SJCRH30 (cell line): ENCODE data around the gene CACNA2D3. TPM values are rescaled to one million over a fixed set of nuclear protein-coding genes. Genes with fewer than 3 reads are reported as not detected.

Source experiments
- DNase-seq, 2 experiments: peaks; one replicate each; pipeline ENCODE4 v3.0.0-alpha.2; 2015 to 2020
- H3K27ac ChIP-seq: fragments of 250-450 bp; sonication (Bioruptor Pico); 2 replicates; pipeline ENCODE4 v1.5.1; 2020; ENCODE audit warnings: mild to moderate bottlenecking, moderate library complexity
- H3K27me3 ChIP-seq: fragments of 250-450 bp; sonication (Bioruptor Pico); 2 replicates; pipeline ENCODE4 v1.5.1; 2020; ENCODE audit warnings: mild to moderate bottlenecking, moderate library complexity
- H3K36me3 ChIP-seq: fragments of 250-450 bp; sonication (Bioruptor Pico); 2 replicates; pipeline ENCODE4 v1.5.1; 2020; ENCODE audit warnings: mild to moderate bottlenecking, moderate library complexity
- H3K4me1 ChIP-seq: fragments of 250-450 bp; sonication (Bioruptor Pico); 2 replicates; pipeline ENCODE4 v1.5.1; 2020; ENCODE audit warnings: mild to moderate bottlenecking, moderate library complexity
- H3K4me3 ChIP-seq: fragments of 250-450 bp; sonication (Bioruptor Pico); 2 replicates; pipeline ENCODE4 v1.5.1; 2020; ENCODE audit warnings: mild to moderate bottlenecking, moderate library complexity
- H3K9me3 ChIP-seq: fragments of 250-450 bp; sonication (Bioruptor Pico); replicated peaks from 2 replicates; pipeline ENCODE4 v1.5.1; 2020; ENCODE audit warnings: mild to moderate bottlenecking, moderate library complexity
- total RNA-seq: library from RNA; depleted of rRNA; stranded (reverse); fragments of >200 nt; shearing (Covaris generic); gene quantifications from 2 replicates; pipeline ENCODE4 v1.2.3, GENCODE V29; 2014

The CACNA2D3 gene
- total RNA-seq, 1 experiment from 2014 or later: 0.22 TPM

DNA sequence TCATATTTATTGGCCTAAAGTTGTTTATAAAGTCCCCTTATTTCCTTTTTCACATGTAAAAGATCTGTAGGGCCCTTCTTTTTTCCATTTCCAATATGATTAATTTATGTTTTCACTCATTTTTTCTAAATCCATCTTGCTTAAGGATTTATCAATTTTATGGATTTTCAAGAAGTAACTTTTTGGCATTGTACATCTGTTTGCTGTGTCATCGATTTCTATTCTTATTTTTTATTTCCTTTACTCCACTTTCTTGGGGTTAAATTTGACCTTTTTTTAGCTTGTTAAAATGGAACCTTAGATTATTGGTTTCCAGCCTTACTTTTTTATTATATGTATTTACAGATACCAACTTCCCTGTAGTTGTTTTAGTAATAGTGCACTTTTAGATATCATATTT lies 597.6 kb downstream of the CACNA2D3 start:
- no peak overlapping the region for H3K4me3 ChIP-seq
- no peaks in the 10 kb centered on the region for H3K27me3 ChIP-seq
- H3K4me1 ChIP-seq: no peaks in the 10 kb centered on the region
- H3K9me3 ChIP-seq: no peaks in the 10 kb centered on the region
- no peaks in the 10 kb centered on the region for H3K36me3 ChIP-seq
- H3K27ac ChIP-seq: no peak overlapping the region
- DNase-seq: no peak

DNA sequence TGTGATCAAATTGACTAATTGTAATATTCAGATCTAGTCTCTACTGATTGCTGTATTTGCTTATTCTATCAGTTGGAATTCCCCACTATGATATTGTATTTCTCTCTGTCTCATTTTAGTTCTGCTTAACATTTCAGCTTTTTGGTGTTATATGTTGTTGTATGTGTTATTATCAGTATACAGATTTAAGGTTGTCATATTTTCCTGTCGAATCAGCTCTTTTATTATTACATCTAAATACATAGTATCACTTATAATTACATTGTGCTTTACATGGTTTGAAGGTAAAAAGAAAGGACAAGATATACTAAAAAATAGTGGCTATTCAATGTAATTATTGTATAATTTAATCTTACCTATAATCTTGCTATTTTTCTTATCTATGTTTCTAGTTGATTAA lies 598.3 kb downstream of the CACNA2D3 start:
- Histone ChIP-seq H3K27ac (no peak overlapping the region), H3K27me3 (no peaks in the 10 kb centered on the region), H3K4me3 (no peak overlapping the region), H3K36me3 (no peaks in the 10 kb centered on the region), H3K9me3 (no peaks in the 10 kb centered on the region), H3K4me1 (no peaks in the 10 kb centered on the region)
- no peak for DNase-seq

DNA sequence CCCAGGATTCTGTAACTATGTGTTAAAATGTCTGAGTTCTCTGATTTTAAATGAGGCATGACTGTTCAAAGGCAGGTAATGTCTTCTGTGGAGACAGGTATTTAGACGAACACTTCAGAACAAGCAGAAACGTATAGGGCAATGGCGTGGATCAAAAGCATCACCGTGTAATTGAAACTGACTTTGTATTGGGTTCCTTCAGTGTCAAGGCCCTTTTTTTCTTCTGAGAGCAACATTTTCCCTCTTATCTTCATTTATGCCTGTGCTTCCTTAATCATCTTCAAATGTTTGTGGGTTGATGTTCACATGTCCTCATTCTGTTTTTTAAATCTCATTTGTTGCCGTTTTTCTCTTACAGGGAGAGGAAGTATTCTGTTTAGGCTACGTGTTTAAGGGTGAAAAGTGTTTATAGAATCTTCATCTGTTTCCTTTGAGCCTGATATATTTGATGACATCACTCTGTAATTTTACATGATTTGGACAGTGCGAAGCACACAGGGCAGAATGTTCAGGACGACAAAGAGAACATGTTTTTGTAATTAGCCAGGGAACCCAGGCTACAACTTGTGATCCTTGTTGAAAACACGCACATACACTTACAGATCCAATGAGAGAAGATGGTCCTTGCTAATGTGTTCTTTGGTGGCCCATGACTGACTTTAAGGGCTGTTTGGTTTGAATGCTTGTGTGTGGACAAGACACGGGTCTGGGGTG lies 609.5 kb downstream of the CACNA2D3 start:
- DNase-seq: no peak
- no peaks in the 10 kb centered on the region for H3K27me3 ChIP-seq
- H3K9me3 ChIP-seq: no peaks in the 10 kb centered on the region
- H3K4me1 ChIP-seq: peaks cover 6% of the 10 kb centered on the region
- H3K36me3 ChIP-seq: no peaks in the 10 kb centered on the region
- no peak overlapping the region for H3K27ac ChIP-seq
- H3K4me3 ChIP-seq: no peak overlapping the region

DNA sequence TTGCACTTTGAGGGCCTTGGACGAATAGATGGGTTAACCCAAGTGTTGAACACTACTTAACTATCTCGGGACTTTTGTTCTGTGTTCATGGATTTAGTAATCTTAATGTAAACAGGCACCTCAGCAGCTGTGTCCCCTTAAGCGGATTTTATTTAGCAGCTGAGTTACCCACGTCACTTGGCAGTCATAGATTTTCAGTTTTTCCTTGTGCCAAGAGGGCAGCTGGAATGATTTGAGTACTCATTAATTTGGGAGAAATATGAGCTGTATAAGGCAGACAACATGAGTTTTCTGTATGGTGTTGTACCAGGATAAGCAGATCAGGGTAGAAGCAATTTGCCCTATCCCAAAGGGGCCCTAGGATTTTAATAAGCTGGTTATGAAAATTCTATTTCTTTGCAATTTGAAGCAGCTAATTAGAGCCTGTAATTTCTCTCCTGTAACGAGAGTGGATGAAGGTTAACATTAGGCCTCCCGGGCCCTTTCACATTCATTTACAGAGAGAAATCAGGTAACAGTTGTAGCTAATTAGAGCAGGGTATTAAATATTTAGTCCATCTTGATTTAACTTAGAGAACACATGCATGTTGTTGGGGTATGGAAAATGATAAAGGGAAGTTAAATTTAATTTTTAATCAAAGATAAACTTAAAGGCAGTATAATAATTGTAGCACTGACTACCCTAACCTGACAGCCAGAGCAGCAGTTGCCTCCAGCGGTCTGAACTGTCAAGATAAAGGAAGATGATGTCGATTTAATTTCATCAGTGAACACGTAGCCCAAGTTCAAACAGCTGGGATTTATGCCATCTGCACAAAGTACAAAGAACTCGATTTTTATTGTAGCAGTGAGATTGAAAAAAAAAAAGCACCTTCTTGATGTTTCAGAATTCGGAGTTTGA lies 611.0 kb downstream of the CACNA2D3 start:
- no peak overlapping the region for H3K27ac ChIP-seq
- DNase-seq: peak; percentile 30 to 59

DNA sequence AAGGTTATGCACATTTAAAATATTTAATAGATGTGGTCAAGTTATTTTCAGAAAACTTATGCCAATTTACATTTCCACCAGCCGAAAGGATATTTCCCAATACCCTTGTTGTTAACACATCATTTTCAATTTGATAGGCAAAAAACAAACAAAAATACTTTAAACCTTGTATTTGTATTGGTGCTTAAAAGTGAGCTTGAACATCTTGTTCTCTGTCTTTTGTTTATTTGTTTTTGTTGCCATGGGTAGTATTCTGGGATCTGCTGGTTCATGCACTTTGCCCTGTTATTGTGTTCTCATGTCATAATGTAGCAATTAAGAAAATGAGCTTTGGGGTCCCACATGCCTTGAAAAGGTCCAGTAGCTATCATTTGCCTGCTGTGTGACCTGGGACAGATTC lies 614.1 kb downstream of the CACNA2D3 start:
- peaks cover 6% of the 10 kb centered on the region for H3K4me1 ChIP-seq
- DNase-seq: no peak
- H3K27me3 ChIP-seq: no peaks in the 10 kb centered on the region
- no peak overlapping the region for H3K4me3 ChIP-seq
- no peak overlapping the region for H3K27ac ChIP-seq
- no peaks in the 10 kb centered on the region for H3K36me3 ChIP-seq
- H3K9me3 ChIP-seq: no peaks in the 10 kb centered on the region

More for the DNA sequence above, 611.0 kb downstream of the CACNA2D3 start:
- Histone ChIP-seq H3K36me3 (no peaks in the 10 kb centered on the region), H3K4me3 (no peak overlapping the region), H3K4me1 (peaks cover 6% of the 10 kb centered on the region), H3K27me3 (no peaks in the 10 kb centered on the region), H3K9me3 (no peaks in the 10 kb centered on the region)

DNA sequence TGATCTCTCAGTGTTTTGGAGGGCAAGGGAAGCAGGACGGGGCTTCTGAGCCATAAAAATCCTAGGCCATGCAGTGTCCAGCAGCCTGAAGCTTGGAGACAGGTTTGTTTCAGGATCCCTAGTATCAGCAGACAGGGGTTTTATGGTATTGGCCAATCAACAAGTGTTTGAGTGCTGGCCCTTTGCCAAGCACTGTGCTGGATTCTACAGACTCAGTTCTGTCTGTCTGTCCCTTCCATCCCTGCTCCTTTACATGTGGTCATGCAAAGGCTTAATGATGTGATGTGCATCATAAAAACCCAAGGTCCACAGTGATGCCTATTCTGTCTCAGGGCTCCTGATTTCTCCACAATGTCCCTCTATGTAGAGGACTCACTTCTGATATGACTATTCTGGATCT lies 621.4 kb downstream of the CACNA2D3 start:
- DNase-seq: no peak
- Histone ChIP-seq H3K9me3 (no peaks in the 10 kb centered on the region), H3K27me3 (no peaks in the 10 kb centered on the region), H3K36me3 (no peaks in the 10 kb centered on the region), H3K4me3 (no peak overlapping the region), H3K27ac (no peak overlapping the region), H3K4me1 (no peaks in the 10 kb centered on the region)

DNA sequence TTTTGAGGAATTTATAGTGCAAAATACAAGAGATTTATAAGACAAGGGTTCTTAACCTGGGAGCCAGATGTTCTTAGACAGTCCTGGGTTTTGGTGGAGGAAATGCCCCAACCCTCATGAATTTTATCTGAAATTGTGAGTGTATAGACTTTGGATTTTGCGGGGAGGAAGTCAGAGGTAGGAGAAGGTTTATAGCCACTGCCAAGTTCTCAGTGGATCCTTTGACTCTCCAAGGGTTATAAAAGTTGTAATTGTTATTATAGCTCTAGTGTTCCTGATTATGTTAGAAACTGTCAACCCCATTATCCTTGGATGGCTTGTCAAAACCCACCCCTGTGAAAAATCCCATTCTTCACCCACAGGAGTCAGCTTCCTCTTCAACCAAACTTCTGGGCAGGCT lies 621.9 kb downstream of the CACNA2D3 start:
- no peaks in the 10 kb centered on the region for H3K4me1 ChIP-seq
- no peaks in the 10 kb centered on the region for H3K9me3 ChIP-seq
- H3K27me3 ChIP-seq: no peaks in the 10 kb centered on the region
- no peak for DNase-seq
- H3K27ac ChIP-seq: no peak overlapping the region
- no peak overlapping the region for H3K4me3 ChIP-seq
- H3K36me3 ChIP-seq: no peaks in the 10 kb centered on the region

DNA sequence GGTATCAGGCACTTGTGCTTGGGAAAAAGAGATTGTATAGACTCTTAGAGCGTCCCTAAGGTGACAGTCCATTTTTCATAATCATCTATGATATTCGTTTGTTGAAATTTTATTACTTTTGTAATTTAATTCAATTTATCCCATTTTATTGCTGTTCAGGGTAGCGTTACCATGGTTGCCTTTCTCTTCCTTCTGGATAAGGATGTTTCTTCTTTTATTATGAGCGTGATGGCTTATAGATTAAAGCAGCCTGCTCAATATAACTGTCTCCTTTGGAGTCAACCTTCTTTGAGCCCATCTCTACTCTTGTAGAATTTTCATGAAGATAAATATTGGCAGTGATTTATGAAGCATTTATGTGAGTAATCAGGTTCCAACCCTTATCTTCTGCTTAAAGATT lies 623.5 kb downstream of the CACNA2D3 start:
- Histone ChIP-seq H3K27ac (no peak overlapping the region), H3K9me3 (no peaks in the 10 kb centered on the region), H3K27me3 (no peaks in the 10 kb centered on the region), H3K4me1 (no peaks in the 10 kb centered on the region), H3K36me3 (no peaks in the 10 kb centered on the region), H3K4me3 (no peak overlapping the region)
- DNase-seq: no peak

DNA sequence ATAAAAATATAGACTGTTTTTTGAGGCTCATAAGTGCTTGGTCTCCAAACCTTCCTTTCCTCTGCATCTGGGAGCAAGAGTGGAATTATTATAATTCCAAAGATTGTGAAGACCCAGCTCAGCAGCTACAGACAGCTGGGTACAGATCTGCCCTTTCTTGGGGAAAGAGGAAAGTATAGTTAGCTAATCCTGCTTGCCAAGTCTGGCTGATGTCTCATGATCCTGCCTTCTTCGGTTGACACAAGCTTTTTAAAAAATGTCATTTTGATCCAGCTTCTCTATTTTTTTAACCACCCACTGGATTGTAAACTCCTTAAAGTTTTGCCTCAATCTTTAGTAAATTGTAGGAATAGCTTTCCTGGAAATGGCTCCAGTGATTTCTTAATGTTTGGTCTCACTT lies 624.4 kb downstream of the CACNA2D3 start:
- DNase-seq: no peak
- no peaks in the 10 kb centered on the region for H3K27me3 ChIP-seq
- H3K27ac ChIP-seq: no peak overlapping the region
- H3K36me3 ChIP-seq: no peaks in the 10 kb centered on the region
- no peak overlapping the region for H3K4me3 ChIP-seq
- no peaks in the 10 kb centered on the region for H3K9me3 ChIP-seq
- no peaks in the 10 kb centered on the region for H3K4me1 ChIP-seq

DNA sequence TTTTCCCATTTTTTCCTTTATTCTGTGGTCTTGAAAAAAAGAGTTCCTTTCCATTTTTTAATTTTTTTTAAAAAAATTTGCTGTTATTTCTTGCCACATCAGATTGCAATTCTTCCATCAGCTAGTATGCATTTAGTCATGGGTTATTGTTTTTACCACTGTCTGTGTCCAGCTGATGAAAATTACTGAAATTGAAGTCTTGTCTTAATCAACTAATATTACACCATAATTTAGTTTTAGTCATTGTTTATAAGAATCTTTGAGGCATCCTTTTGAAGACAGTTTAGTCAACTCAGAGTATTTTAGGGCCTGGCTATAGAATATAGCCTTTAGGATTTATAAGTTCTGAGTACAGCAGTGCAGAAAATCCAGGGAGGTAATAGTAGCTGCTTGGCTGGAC lies 633.4 kb downstream of the CACNA2D3 start:
- Histone ChIP-seq H3K9me3 (no peaks in the 10 kb centered on the region), H3K4me3 (no peak overlapping the region), H3K36me3 (no peaks in the 10 kb centered on the region), H3K27ac (no peak overlapping the region), H3K4me1 (no peaks in the 10 kb centered on the region), H3K27me3 (no peaks in the 10 kb centered on the region)
- no peak for DNase-seq

DNA sequence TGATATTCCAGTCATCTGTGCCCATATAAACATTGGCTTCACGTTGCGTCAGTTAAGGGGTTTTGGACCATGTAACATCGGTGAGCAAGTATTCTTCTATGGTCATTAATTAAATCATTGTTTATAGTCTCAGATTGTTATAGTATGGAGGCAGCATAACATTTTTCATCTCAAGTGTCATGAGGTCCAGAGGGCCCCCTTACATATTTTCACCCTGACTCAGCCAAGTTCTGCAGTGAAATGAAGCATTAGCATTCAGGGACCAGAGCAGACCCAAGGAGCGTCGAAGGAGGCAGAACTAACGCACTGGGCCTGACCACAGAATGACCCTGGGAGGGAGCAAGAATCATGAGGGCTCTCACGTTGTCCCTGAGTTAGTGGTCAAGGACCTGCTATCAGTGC lies 634.0 kb downstream of the CACNA2D3 start:
- DNase-seq: no peak
- H3K27me3 ChIP-seq: no peaks in the 10 kb centered on the region

DNA sequence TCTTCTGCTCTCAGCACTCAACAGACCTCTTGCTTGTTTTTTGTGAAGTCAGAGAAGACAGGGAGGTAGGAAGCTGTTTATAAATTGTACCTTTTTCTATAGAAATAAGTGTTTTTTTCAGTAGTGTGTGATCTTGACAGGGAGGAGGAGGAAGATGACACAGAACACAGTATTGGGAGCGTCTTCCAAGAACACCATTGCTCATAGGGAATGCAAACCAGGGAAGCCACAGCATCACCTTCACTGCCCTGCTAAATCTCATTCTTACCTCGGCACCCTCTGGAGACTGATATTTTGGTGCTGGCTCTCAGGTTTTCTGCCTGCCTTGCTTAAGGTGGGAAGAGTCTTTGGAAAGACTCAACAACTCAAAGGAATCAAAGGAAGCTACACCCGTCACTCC lies 636.1 kb downstream of the CACNA2D3 start:
- H3K27ac ChIP-seq: no peak overlapping the region
- no peaks in the 10 kb centered on the region for H3K4me1 ChIP-seq
- no peaks in the 10 kb centered on the region for H3K9me3 ChIP-seq
- no peak for DNase-seq
- H3K4me3 ChIP-seq: no peak overlapping the region
- H3K36me3 ChIP-seq: no peaks in the 10 kb centered on the region
- H3K27me3 ChIP-seq: no peaks in the 10 kb centered on the region

More for the DNA sequence above, 634.0 kb downstream of the CACNA2D3 start:
- H3K4me1 ChIP-seq: no peaks in the 10 kb centered on the region
- no peak overlapping the region for H3K27ac ChIP-seq
- no peaks in the 10 kb centered on the region for H3K36me3 ChIP-seq
- H3K9me3 ChIP-seq: no peaks in the 10 kb centered on the region
- no peak overlapping the region for H3K4me3 ChIP-seq

DNA sequence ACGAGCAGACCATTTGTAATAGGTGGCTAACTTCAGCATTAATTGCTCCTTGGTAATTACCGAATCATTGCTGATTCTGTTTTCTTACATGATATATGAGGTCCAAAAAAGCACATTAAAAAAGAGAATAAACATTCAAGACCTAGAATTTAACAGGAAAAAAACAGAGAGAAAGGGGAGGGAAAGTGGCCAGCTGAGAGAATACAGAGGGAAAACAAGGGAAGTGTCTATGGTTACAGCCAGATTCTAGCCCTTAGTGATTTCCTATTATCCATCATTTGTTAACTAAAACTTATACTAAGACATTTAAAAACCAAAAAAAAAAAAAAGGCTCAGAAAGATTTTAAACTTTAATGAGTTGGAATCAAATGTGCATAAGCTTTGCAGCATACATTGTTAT lies 636.8 kb downstream of the CACNA2D3 start:
- Histone ChIP-seq H3K36me3 (no peaks in the 10 kb centered on the region), H3K4me1 (no peaks in the 10 kb centered on the region), H3K27me3 (no peaks in the 10 kb centered on the region), H3K27ac (no peak overlapping the region), H3K4me3 (no peak overlapping the region), H3K9me3 (no peaks in the 10 kb centered on the region)
- DNase-seq: no peak

DNA sequence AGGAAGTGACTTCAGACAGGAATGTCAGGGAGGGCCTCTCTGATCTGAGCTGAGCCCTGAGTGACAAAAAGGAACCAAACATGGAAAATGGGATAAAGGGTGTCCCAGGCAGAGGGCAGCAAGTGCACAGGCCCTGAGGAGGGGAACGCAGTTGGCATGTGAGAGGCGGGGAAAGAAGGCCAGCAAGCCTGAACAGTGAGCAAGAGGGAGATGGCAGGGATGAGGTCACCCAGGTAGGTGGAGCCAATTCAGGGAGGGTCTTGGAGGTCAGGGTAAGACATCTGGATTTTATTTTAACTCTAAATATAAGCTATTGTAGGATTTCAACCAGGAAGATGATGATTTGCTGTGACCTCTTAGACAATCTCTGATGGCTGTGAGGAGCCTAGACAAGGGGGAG lies 637.8 kb downstream of the CACNA2D3 start:
- Histone ChIP-seq H3K4me3 (no peak overlapping the region), H3K36me3 (no peaks in the 10 kb centered on the region), H3K27ac (no peak overlapping the region), H3K9me3 (no peaks in the 10 kb centered on the region), H3K27me3 (no peaks in the 10 kb centered on the region), H3K4me1 (no peaks in the 10 kb centered on the region)
- DNase-seq: no peak

DNA sequence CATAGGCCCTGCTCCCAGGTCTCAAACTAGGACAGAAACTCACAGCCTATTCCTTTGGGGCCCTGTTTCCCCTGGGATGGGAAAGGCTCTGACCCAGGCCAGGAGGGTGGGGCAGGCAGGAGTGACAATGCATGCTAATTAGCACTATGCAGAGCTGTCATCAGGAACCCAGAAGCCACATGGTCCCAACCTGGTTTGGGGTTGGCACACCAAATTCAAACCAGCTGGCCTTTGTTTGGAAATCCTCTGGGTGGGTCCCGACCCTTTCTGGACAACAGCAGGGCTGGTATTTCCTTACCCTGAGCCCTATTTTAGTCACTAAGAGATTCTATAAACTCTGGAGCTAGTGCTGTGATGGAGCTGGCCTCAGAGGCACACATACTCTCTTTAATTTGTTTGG lies 639.3 kb downstream of the CACNA2D3 start:
- Histone ChIP-seq H3K9me3 (no peaks in the 10 kb centered on the region), H3K27me3 (no peaks in the 10 kb centered on the region), H3K27ac (no peak overlapping the region), H3K4me3 (no peak overlapping the region), H3K36me3 (no peaks in the 10 kb centered on the region), H3K4me1 (no peaks in the 10 kb centered on the region)
- DNase-seq: no peak
